Glutamatergic neuron (in vitro differentiated cells): ENCODE data around the gene STON2. TPM values are rescaled to one million over a fixed set of nuclear protein-coding genes. Genes with fewer than 3 reads are reported as not detected.

ENCODE experiments used
- DNase-seq: peaks from one replicate; pipeline ENCODE4 v3.0.0; 2022
- H3K27ac Mint-ChIP-seq: one replicate; pipeline ENCODE4 v1.8.0; 2020; ENCODE audit warnings: mild to moderate bottlenecking, mixed read lengths, inconsistent platforms; ENCODE audit not compliant: unreplicated experiment
- H3K27me3 Mint-ChIP-seq: one replicate; pipeline ENCODE4 v1.8.0; 2020; ENCODE audit warnings: mild to moderate bottlenecking, moderate library complexity, mixed read lengths, inconsistent platforms; ENCODE audit not compliant: unreplicated experiment
- H3K36me3 Mint-ChIP-seq: one replicate; pipeline ENCODE4 v1.8.0; 2020; ENCODE audit warnings: mild to moderate bottlenecking, mixed read lengths, inconsistent platforms; ENCODE audit not compliant: unreplicated experiment
- H3K4me1 Mint-ChIP-seq: one replicate; pipeline ENCODE4 v1.8.0; 2020; ENCODE audit warnings: mild to moderate bottlenecking, low read depth, mixed read lengths, inconsistent platforms; ENCODE audit not compliant: unreplicated experiment
- H3K4me3 Mint-ChIP-seq: one replicate; pipeline ENCODE4 v1.8.0; 2020; ENCODE audit warnings: mild to moderate bottlenecking, mixed read lengths, inconsistent platforms; ENCODE audit not compliant: unreplicated experiment
- H3K9me3 Mint-ChIP-seq: one replicate; pipeline ENCODE4 v1.8.0; 2020; ENCODE audit warnings: mild to moderate bottlenecking, moderate library complexity, mixed read lengths, inconsistent platforms; ENCODE audit not compliant: unreplicated experiment
- total RNA-seq: library from RNA; stranded (reverse); fragmentation: NEBNext Ultra II Directional; extraction: Animal tissue kit (Norgen Biotek cat#: 25700); gene quantifications from one replicate; pipeline ENCODE4 v1.2.1, GENCODE V29; 2021; ENCODE audit not compliant: unreplicated experiment
- TF ChIP-seq, protein P1 (sequence below): fragments of 200-600 bp; sonication (generic); IDR thresholded peaks from one replicate; pipeline ENCODE4 v1.5.0; 2021; ENCODE audit not compliant: partially characterized antibody, unreplicated experiment

Gene STON2
- total RNA-seq, 1 donor from 2014 or later, result 278 TPM

- TF ChIP-seq, protein P1, sequence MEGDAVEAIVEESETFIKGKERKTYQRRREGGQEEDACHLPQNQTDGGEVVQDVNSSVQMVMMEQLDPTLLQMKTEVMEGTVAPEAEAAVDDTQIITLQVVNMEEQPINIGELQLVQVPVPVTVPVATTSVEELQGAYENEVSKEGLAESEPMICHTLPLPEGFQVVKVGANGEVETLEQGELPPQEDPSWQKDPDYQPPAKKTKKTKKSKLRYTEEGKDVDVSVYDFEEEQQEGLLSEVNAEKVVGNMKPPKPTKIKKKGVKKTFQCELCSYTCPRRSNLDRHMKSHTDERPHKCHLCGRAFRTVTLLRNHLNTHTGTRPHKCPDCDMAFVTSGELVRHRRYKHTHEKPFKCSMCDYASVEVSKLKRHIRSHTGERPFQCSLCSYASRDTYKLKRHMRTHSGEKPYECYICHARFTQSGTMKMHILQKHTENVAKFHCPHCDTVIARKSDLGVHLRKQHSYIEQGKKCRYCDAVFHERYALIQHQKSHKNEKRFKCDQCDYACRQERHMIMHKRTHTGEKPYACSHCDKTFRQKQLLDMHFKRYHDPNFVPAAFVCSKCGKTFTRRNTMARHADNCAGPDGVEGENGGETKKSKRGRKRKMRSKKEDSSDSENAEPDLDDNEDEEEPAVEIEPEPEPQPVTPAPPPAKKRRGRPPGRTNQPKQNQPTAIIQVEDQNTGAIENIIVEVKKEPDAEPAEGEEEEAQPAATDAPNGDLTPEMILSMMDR, result no peak
- Mint-ChIP-seq H3K27ac (no peak overlapping the region), H3K4me3 (no peak overlapping the region), H3K4me1 (peaks cover 22% of the 10 kb centered on the region), H3K9me3 (peaks cover 12% of the 10 kb centered on the region), H3K27me3 (no peaks in the 10 kb centered on the region), H3K36me3 (peaks cover 13% of the 10 kb centered on the region)
- DNase-seq, result no peak
Observed at GRCh38 chr14:81350344-81351130, 49.6 kb downstream of the STON2 start.

DNA sequence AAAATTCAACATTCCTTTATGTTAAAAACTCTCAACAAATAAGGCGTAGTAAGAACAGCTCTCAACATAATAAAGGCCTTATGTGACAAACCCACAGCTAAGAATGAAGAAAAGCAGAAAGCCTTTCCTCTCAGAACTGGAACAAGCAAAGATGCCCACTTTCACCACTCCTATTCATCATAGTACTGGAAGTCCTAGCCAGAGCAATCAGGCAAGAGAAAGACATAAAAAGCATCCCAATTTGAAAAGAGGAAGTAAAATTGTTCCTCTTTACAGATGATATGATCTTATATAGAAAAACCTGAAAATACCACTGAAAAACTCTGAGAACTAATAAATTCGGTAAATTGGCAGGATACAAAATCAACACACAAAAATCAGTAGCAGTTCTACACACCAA is 52.1 kb downstream of the STON2 start:
- Mint-ChIP-seq H3K9me3 (no peaks in the 10 kb centered on the region), H3K4me1 (peaks cover 26% of the 10 kb centered on the region), H3K27me3 (no peaks in the 10 kb centered on the region), H3K4me3 (no peak overlapping the region), H3K36me3 (no peaks in the 10 kb centered on the region), H3K27ac (peak overlapping the region; percentile 65)
- no peak for DNase-seq
- TF ChIP-seq, protein P1, result no peak

- Mint-ChIP-seq H3K9me3 (no peaks in the 10 kb centered on the region), H3K4me3 (no peak overlapping the region), H3K27me3 (no peaks in the 10 kb centered on the region), H3K36me3 (no peaks in the 10 kb centered on the region), H3K4me1 (peaks cover 30% of the 10 kb centered on the region), H3K27ac (no peak overlapping the region)
- TF ChIP-seq, protein P1, result no peak
- DNase-seq, result no peak
Observed at GRCh38 chr14:81345781-81346180, 54.3 kb downstream of the STON2 start.

DNA sequence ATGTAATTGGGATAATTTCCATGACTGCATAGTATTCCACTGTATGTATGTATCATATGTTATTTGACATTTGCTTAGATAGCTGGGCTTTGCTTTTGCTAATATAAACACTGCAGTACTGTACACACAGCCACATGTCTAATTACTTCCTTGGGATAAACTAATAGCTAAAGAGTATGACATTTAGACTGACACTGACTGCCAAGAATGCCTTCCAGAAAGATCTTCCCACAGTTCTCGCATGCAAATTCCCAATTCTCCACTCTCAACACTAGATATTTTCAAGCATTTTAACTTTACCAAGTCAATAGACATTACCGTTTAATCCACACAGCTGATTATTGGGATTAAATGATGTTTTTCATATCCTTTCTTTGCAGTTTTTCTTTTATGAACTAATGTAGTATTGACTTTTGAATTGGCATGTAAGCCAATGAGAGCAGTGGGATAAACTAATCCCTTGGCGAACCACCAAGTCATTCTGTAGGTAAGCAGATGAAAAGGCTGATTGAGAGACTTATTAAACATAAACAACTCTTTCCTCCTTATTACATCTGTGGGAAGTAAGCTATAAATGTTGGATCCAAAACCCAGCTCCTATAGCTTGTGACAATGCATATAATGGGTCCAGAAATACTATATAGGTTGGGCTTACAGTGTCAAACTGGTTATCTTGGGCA is 55.5 kb downstream of the STON2 start:
- Mint-ChIP-seq H3K4me3 (no peak overlapping the region), H3K9me3 (no peaks in the 10 kb centered on the region), H3K27me3 (no peaks in the 10 kb centered on the region), H3K4me1 (peaks cover 30% of the 10 kb centered on the region), H3K27ac (no peak overlapping the region), H3K36me3 (no peaks in the 10 kb centered on the region)
- TF ChIP-seq, protein P1, result no peak
- no peak for DNase-seq

- TF ChIP-seq, protein P1, result no peak
- H3K4me3 Mint-ChIP-seq, result no peak overlapping the region
- peaks cover 1% of the 10 kb centered on the region for H3K9me3 Mint-ChIP-seq
- peaks cover 30% of the 10 kb centered on the region for H3K4me1 Mint-ChIP-seq
- no peaks in the 10 kb centered on the region for H3K36me3 Mint-ChIP-seq
- no peaks in the 10 kb centered on the region for H3K27me3 Mint-ChIP-seq
- no peak overlapping the region for H3K27ac Mint-ChIP-seq
- no peak for DNase-seq
Observed at GRCh38 chr14:81343701-81344100, 56.4 kb downstream of the STON2 start.
